Hepatocyte (in vitro differentiated cells): ENCODE data around the gene AP2A2. TPM values are rescaled to one million over a fixed set of nuclear protein-coding genes. Genes with fewer than 3 reads are reported as not detected.
A peak's percentile ranks its signal among the peaks of the same experiment; 100 is the strongest.

Experiments used
- DNase-seq: peaks from one replicate; pipeline ENCODE4 v3.0.0-alpha.2; 2016; ENCODE audit warnings: low spot score
- H2AFZ ChIP-seq: fragments of 200-600 bp; sonication (generic); 2 replicates; pipeline ENCODE4 v1.6.0; 2016; ENCODE audit warnings: antibody characterized with exemption, mild to moderate bottlenecking
- H3K27ac ChIP-seq: fragments of 200-600 bp; sonication (generic); 2 replicates; pipeline ENCODE4 v1.5.1; 2016; ENCODE audit warnings: mild to moderate bottlenecking
- H3K27me3 ChIP-seq: fragments of 200-600 bp; sonication (generic); 2 replicates; pipeline ENCODE4 v1.6.1; 2016
- H3K36me3 ChIP-seq: fragments of 200-600 bp; sonication (generic); replicated peaks from 2 replicates; pipeline ENCODE4 v1.5.1; 2016; ENCODE audit warnings: low read depth; ENCODE audit not compliant: insufficient read depth
- H3K4me1 ChIP-seq: fragments of 200-600 bp; sonication (generic); 2 replicates; pipeline ENCODE4 v1.5.1; 2016; ENCODE audit warnings: mild to moderate bottlenecking, moderate library complexity; ENCODE audit not compliant: insufficient read depth
- H3K4me2 ChIP-seq: fragments of 200-600 bp; sonication (generic); 2 replicates; pipeline ENCODE4 v1.6.0; 2016
- H3K4me3 ChIP-seq: fragments of 200-600 bp; sonication (generic); 2 replicates; pipeline ENCODE4 v1.5.1; 2016; ENCODE audit warnings: mild to moderate bottlenecking
- H3K79me2 ChIP-seq: fragments of 200-600 bp; sonication (generic); 2 replicates; pipeline ENCODE4 v1.6.0; 2017; ENCODE audit warnings: mild to moderate bottlenecking
- H3K9me2 ChIP-seq: fragments of 200-600 bp; sonication (generic); replicated peaks from 2 replicates; pipeline ENCODE4 v1.6.0; 2017; ENCODE audit warnings: mild to moderate bottlenecking; ENCODE audit not compliant: insufficient read depth
- H3K9me3 ChIP-seq: fragments of 200-600 bp; sonication (generic); 2 replicates; pipeline ENCODE4 v1.5.1; 2016; ENCODE audit warnings: low read depth, mild to moderate bottlenecking
- H4K20me1 ChIP-seq: fragments of 200-600 bp; sonication (generic); 2 replicates; pipeline ENCODE4 v1.6.0; 2016; ENCODE audit warnings: mild to moderate bottlenecking; ENCODE audit not compliant: insufficient read depth, poor library complexity, severe bottlenecking
- EZH2 ChIP-seq: fragments of 200-600 bp; sonication (generic); IDR thresholded peaks from 2 replicates; pipeline ENCODE4 v1.6.1; 2016; ENCODE audit warnings: antibody characterized with exemption, mild to moderate bottlenecking, borderline replicate concordance
- EZH2phosphoT487 ChIP-seq: fragments of 200-600 bp; sonication (generic); IDR thresholded peaks from one replicate; pipeline ENCODE4 v1.6.1; 2018; ENCODE audit warnings: antibody characterized with exemption, mild to moderate bottlenecking, low read depth, moderate library complexity; ENCODE audit not compliant: unreplicated experiment, severe bottlenecking
- WGBS: methylation state at CpG from one replicate; pipeline ENCODE4 v1.1.6; 2016; ENCODE audit warnings: low lambda C conversion rate; ENCODE audit errors: missing lambda C conversion rate; 5-methylcytosine and 5-hydroxymethylcytosine counted together
- polyA plus RNA-seq: library from polyadenylated mRNA; unstranded; fragments of >200 nt; fragmentation: Nextera tagmentation; extraction: Ambion mirVana; gene quantifications from 2 replicates; pipeline ENCODE4 v1.2.1, GENCODE V29; 2016
- total RNA-seq: library from RNA; depleted of rRNA; stranded (reverse); fragments of >200 nt; gene quantifications from 2 replicates; pipeline ENCODE4 v1.2.3, GENCODE V29; 2014
- TF ChIP-seq, protein P1 (sequence below): fragments of 200-600 bp; sonication (generic); IDR thresholded peaks from 2 replicates; pipeline ENCODE4 v1.5.1; 2016; ENCODE audit warnings: antibody characterized with exemption, mild to moderate bottlenecking; ENCODE audit not compliant: poor library complexity

The AP2A2 gene
- total and polyA plus RNA-seq, 2 experiments from 2014 or later = 49.7 to 68.0 TPM

DNA sequence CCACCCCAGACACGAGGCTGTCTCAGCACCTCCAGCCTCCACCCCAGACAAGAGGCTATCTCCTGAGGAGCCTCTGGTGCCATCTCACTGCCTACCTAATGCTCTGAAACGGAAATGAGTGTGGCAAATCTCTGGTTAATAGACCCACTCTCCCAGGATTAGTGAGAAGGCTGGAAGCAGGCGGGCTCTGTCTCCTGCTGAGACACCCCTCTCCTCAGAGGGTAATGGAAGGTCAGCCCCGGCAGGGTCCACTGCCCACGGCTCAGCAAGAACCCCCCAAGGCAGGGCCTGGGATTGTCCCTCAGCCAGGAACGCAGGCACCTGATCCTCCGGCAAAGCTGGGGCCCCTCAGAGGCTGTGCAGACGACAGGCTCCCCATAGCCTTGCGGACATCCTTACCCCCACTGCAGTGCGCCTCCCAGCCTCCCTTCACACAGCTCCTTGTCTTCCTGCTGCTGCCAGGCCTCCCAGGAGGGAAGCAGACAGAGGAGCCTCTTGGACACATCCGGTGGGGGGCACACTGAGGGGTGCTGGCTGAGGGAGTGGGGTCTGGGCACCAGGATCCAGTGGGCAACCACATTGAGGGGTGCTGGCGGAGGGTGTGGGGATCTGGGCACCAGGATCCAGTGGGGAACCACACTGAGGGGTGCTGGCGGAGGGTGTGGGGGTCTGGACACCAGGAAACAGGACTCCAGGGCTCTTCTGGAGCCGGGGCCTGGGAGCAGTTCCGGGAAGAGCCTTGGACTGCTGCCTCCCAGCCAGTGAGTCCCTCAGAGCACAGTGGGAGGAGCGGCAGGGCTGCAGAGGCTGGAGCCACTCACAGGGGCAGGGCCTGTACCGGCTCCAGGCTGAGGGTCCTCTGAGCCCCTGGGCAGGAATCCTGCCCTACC lies 28.2 kb upstream of the AP2A2 start:
- Histone ChIP-seq H3K9me2 (no peaks in the 10 kb centered on the region), H3K79me2 (no peaks in the 10 kb centered on the region), H3K9me3 (no peaks in the 10 kb centered on the region), H3K4me3 (no peak overlapping the region), H3K4me2 (no peak overlapping the region), H3K27me3 (no peaks in the 10 kb centered on the region), H3K36me3 (no peaks in the 10 kb centered on the region), H3K27ac (no peak overlapping the region), H3K4me1 (no peaks in the 10 kb centered on the region), H4K20me1 (no peaks in the 10 kb centered on the region), H2AFZ (no peak overlapping the region)
- DNase-seq = no peak
- WGBS = 87% methylated on average over 16 of the region's 17 CpGs
- TF ChIP-seq EZH2phosphoT487 = no peak
- TF ChIP-seq EZH2 = no peak
- TF ChIP-seq, protein P1, sequence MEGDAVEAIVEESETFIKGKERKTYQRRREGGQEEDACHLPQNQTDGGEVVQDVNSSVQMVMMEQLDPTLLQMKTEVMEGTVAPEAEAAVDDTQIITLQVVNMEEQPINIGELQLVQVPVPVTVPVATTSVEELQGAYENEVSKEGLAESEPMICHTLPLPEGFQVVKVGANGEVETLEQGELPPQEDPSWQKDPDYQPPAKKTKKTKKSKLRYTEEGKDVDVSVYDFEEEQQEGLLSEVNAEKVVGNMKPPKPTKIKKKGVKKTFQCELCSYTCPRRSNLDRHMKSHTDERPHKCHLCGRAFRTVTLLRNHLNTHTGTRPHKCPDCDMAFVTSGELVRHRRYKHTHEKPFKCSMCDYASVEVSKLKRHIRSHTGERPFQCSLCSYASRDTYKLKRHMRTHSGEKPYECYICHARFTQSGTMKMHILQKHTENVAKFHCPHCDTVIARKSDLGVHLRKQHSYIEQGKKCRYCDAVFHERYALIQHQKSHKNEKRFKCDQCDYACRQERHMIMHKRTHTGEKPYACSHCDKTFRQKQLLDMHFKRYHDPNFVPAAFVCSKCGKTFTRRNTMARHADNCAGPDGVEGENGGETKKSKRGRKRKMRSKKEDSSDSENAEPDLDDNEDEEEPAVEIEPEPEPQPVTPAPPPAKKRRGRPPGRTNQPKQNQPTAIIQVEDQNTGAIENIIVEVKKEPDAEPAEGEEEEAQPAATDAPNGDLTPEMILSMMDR = no peak

DNA sequence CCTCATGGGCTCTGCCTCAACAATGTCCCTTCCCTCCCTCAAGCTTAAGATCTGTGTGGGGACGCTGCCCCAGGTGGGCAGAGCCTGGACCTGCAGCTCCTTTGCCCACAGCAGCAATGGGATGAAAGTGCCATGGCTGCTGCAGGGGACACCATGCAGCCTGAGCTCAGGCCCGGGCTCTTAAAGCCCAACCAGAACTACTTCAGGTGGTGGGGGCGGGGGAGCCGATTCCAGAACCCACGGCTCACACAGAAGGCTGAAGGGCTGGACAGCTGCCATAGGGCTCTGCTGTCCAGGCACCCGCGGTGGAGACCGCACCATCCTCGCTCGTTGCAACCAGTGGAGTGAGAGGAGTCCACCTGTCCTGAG lies 27.5 kb upstream of the AP2A2 start:
- Histone ChIP-seq H3K4me1 (no peaks in the 10 kb centered on the region), H3K36me3 (no peaks in the 10 kb centered on the region), H2AFZ (no peak overlapping the region), H3K79me2 (no peaks in the 10 kb centered on the region), H3K4me3 (no peak overlapping the region), H3K9me2 (no peaks in the 10 kb centered on the region), H3K27ac (no peak overlapping the region), H3K9me3 (no peaks in the 10 kb centered on the region), H3K4me2 (no peak overlapping the region), H3K27me3 (no peaks in the 10 kb centered on the region), H4K20me1 (no peaks in the 10 kb centered on the region)
- TF ChIP-seq EZH2 = no peak
- TF ChIP-seq, protein P1 = peak; percentile 28
- no peak for TF ChIP-seq EZH2phosphoT487
- peak; percentile 48 for DNase-seq
- 86% methylated on average over 10 of the region's 10 CpGs for WGBS

DNA sequence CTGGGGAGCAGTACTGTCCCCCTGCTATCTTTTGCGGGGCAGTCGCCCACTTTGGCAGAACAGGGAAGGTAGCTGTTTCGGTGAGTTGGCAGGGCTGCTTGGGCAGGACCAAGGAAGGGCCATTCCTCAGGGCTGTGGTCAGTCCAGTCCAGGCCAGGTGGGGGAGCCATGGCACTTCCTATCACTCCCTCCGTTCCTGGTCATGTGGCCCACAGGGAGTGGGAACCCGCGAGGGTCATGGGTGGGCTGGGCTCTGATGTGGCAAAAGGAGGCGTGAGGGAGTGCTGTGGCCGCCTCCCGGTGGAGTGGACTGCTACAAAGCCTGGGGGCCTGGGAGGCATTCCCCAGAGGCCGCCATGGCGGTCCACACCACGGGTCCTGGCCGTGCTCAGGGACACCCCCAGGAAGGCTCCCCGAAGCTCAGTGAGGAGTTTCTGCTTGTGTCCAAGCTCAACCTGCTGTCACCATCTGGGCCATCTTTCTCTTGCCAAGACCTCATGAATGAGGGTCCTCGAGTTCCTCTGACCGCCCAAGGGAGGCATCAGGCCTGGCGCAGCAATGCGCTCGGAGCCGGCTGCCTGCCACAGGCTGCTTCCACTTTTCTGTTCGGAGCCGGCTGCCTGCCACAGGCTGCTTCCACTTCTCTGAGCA lies 27.0 kb upstream of the AP2A2 start:
- Histone ChIP-seq H3K4me1 (no peaks in the 10 kb centered on the region), H4K20me1 (no peaks in the 10 kb centered on the region), H3K9me2 (no peaks in the 10 kb centered on the region), H2AFZ (no peak overlapping the region), H3K4me2 (no peak overlapping the region), H3K9me3 (no peaks in the 10 kb centered on the region), H3K36me3 (no peaks in the 10 kb centered on the region), H3K79me2 (no peaks in the 10 kb centered on the region), H3K27me3 (no peaks in the 10 kb centered on the region), H3K27ac (no peak overlapping the region), H3K4me3 (no peak overlapping the region)
- 91% methylated on average over 20 of the region's 22 CpGs for WGBS
- no peak for DNase-seq
- TF ChIP-seq, protein P1 = peak; percentile 16
- TF ChIP-seq EZH2 = no peak
